Ectodermal cell (in vitro differentiated cells): ENCODE data around the gene SCLY. TPM values are rescaled to one million over a fixed set of nuclear protein-coding genes. Genes with fewer than 3 reads are reported as not detected.

ENCODE experiments used
- H3K27ac ChIP-seq: 2 replicates; pipeline ENCODE4 v1.7.0; 2013; ENCODE audit warnings: mild to moderate bottlenecking, low read depth, low read length; ENCODE audit not compliant: insufficient read depth, poor library complexity, severe bottlenecking
- H3K27me3 ChIP-seq: 2 replicates; pipeline ENCODE4 v1.7.0; 2013; ENCODE audit warnings: mild to moderate bottlenecking, low read length; ENCODE audit not compliant: insufficient read depth, control insufficient read depth, poor library complexity, severe bottlenecking
- H3K36me3 ChIP-seq: one replicate; pipeline ENCODE4 v1.7.0; 2013; ENCODE audit warnings: low read length; ENCODE audit not compliant: control insufficient read depth, insufficient read depth
- H3K4me1 ChIP-seq: one replicate; pipeline ENCODE4 v1.7.0; 2013; ENCODE audit warnings: low read length; ENCODE audit not compliant: control insufficient read depth, insufficient read depth
- H3K4me3 ChIP-seq: 2 replicates; pipeline ENCODE4 v1.7.0; 2013; ENCODE audit warnings: low read depth, low read length, control low read depth; ENCODE audit not compliant: insufficient read depth
- H3K9me3 ChIP-seq: 2 replicates; pipeline ENCODE4 v1.7.0; 2013; ENCODE audit warnings: mild to moderate bottlenecking, low read length, moderate library complexity; ENCODE audit not compliant: control insufficient read depth
- WGBS, 2 experiments: methylation state at CpG; one replicate each; pipeline ENCODE4 v1.1.7; 2013; ENCODE audit warnings: missing lambda C conversion rate in 2 of 2; 5-methylcytosine and 5-hydroxymethylcytosine counted together
- polyA plus RNA-seq, 4 experiments: library from polyadenylated mRNA; stranded (reverse); fragments of 50-300 nt; gene quantifications; one replicate each; pipeline ENCODE4 v1.2.3, GENCODE V29; 2013

Gene SCLY
- polyA plus RNA-seq (2013, experiment 1 of 4): 46.8 TPM
- 38.0 TPM for polyA plus RNA-seq (2013, experiment 2 of 4)
- 26.6 TPM for polyA plus RNA-seq (2013, experiment 3 of 4)
- polyA plus RNA-seq (2013, experiment 4 of 4): 28.3 TPM

- Histone ChIP-seq H3K27me3 (no peaks in the 10 kb centered on the region), H3K27ac (peak within 1 kb of the TSS; percentile 71), H3K9me3 (no peaks in the 10 kb centered on the region), H3K4me1 (peaks cover 11% of the 10 kb centered on the region), H3K36me3 (peaks cover 4% of the 10 kb centered on the region), H3K4me3 (peak within 1 kb of the TSS; percentile 95)
- WGBS, 2 experiments: 0% methylated on average over 98 of the region's 98 CpGs
Measured at GRCh38 chr2:238060542-238061314, at the start of gene SCLY. TSS of gene SCLY (plus strand) at chr2:238061001. CDS start at chr2:238061055, 54 bp downstream.

DNA sequence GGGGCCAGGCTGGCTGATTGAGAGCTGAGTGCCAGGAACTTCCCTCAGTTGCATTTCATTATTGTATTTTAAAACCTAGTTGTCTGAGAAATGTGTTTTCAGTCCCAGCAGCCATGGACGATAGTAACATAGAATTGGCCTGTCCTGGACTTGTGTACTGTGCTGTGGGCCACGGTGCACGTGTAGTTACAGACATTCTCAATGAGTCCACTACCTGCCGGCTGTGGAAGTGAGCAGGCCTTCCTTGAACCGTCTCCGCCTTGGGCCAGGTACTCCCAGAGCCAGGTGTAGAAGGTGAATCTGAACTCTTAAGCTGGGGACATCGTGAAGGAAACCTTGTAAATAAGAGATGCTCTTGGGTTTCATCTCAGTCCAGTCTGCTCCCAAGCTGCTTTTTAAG lies 47.0 kb upstream of the SCLY start:
- H3K27me3 ChIP-seq: no peaks in the 10 kb centered on the region
- H3K27ac ChIP-seq: no peak overlapping the region
- H3K36me3 ChIP-seq: no peaks in the 10 kb centered on the region
- peaks cover 5% of the 10 kb centered on the region for H3K4me1 ChIP-seq
- WGBS, 2 experiments: 93 to 96% methylated on average over 7 of the region's 7 CpGs
- H3K9me3 ChIP-seq: no peaks in the 10 kb centered on the region
- no peak overlapping the region for H3K4me3 ChIP-seq

DNA sequence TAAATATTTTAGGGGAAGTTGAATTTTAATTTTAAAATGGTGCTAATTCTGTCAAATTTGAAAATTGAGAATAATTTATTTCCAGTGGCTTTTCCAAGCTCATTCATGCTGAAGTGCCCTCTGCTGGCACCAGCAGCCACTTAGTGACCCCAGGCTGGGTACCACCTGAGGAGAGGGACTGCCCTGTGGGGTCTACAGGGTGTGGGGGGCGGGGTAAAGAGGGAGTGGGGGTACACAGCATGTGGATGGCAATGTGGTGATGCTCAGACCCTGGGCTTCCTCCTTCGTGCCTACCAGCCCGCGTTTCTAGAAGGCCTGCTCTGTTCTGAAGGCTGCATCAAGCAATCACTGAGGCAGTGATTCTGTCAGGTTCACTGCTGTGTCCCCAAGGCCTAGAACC lies 45.1 kb upstream of the SCLY start:
- Histone ChIP-seq H3K4me1 (no peaks in the 10 kb centered on the region), H3K36me3 (no peaks in the 10 kb centered on the region), H3K27ac (no peak overlapping the region), H3K9me3 (no peaks in the 10 kb centered on the region), H3K27me3 (no peaks in the 10 kb centered on the region), H3K4me3 (no peak overlapping the region)
- 69 to 70% methylated on average over 4 of the region's 4 CpGs for WGBS, 2 experiments

- no peaks in the 10 kb centered on the region for H3K9me3 ChIP-seq
- H3K36me3 ChIP-seq: no peaks in the 10 kb centered on the region
- no peak overlapping the region for H3K27ac ChIP-seq
- H3K4me3 ChIP-seq: no peak overlapping the region
- no peaks in the 10 kb centered on the region for H3K4me1 ChIP-seq
- 93 to 97% methylated on average over 7 to 8 of the region's 8 CpGs for WGBS, 2 experiments
- no peaks in the 10 kb centered on the region for H3K27me3 ChIP-seq
Measured at GRCh38 chr2:238016526-238016925, 44.3 kb upstream of the SCLY start.

DNA sequence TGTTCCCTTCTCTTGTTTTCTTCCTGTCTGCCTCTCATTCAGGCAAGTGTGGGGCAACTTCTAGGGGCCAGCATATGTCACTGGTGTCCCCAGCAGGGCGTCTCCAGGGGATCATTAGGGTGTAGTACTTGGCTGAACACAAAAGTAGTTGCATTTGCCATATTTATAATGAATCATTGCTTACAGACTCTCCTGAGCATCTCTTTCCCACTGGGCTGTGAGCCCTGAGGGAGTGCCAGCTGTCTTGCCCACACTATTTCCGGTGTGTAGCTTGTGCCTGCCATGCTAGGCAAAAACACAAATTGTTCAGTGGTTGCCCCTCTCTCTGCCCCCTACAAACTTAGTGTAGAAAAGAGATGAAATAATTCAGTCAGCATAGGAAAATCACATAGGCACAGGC lies 40.8 kb upstream of the SCLY start:
- H3K27ac ChIP-seq: no peak overlapping the region
- H3K36me3 ChIP-seq: no peaks in the 10 kb centered on the region
- H3K4me1 ChIP-seq: no peaks in the 10 kb centered on the region
- no peak overlapping the region for H3K4me3 ChIP-seq
- WGBS, 2 experiments: 95 to 98% methylated on average over 2 of the region's 2 CpGs
- no peaks in the 10 kb centered on the region for H3K27me3 ChIP-seq
- no peaks in the 10 kb centered on the region for H3K9me3 ChIP-seq

DNA sequence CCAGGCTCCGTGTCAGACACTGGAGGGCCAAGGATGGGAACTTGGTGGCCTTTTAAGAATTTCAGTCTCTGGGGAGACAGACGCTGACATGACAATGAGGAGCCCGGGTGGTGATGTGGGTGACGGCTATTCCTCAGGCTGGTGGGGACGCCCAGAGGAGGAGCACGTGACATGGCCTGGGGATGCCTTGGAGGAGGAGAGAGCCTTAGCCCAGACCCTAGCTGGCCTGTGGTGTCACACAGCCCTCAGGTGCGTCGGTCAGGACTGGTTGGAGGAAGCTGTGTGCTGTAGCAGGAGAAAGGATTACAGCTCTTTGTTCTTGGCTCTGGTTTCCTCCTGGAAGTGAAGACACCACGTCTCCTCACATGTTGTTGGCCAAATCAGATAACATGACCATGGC lies 40.0 kb upstream of the SCLY start:
- Histone ChIP-seq H3K4me1 (no peaks in the 10 kb centered on the region), H3K27ac (no peak overlapping the region), H3K9me3 (no peaks in the 10 kb centered on the region), H3K36me3 (no peaks in the 10 kb centered on the region), H3K27me3 (no peaks in the 10 kb centered on the region), H3K4me3 (no peak overlapping the region)
- 94 to 95% methylated on average over 9 of the region's 9 CpGs for WGBS, 2 experiments

- 96 to 98% methylated on average over 4 of the region's 4 CpGs for WGBS, 2 experiments
- Histone ChIP-seq H3K27me3 (no peaks in the 10 kb centered on the region), H3K9me3 (no peaks in the 10 kb centered on the region), H3K4me1 (no peaks in the 10 kb centered on the region), H3K36me3 (no peaks in the 10 kb centered on the region), H3K4me3 (no peak overlapping the region), H3K27ac (no peak overlapping the region)
Measured at GRCh38 chr2:238021327-238021726, 39.5 kb upstream of the SCLY start.

GRCh38 chr2:238022594-238023157 lies 38.1 kb upstream of the SCLY start:
- Histone ChIP-seq H3K36me3 (no peaks in the 10 kb centered on the region), H3K27me3 (no peaks in the 10 kb centered on the region)
- WGBS, 2 experiments: 93 to 95% methylated on average over 5 of the region's 5 CpGs

DNA sequence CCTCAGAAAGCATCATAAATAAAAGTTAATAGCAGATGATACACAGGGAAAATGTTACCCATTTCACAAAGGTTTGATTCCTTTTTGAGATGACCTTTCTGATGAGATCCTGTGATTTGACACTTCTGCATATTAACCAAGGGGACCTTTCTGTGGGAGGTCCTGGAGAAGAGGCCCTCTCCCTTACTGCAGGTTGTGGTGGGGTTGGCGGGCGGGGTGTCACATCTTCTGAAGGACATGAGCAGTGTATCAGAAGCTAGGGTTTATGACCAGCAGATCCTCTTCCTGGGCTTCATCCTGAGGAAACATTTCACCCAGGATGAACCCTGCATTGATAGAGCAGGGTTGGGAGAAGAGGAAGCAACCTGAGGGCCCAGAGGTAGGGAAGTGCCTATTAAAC lies 37.2 kb upstream of the SCLY start:
- Histone ChIP-seq H3K36me3 (no peaks in the 10 kb centered on the region), H3K9me3 (no peaks in the 10 kb centered on the region), H3K4me1 (no peaks in the 10 kb centered on the region), H3K27me3 (no peaks in the 10 kb centered on the region), H3K27ac (no peak overlapping the region), H3K4me3 (no peak overlapping the region)
- 94 to 98% methylated on average over 2 of the region's 2 CpGs for WGBS, 2 experiments

More at GRCh38 chr2:238022594-238023157, 38.1 kb upstream of the SCLY start:
- no peaks in the 10 kb centered on the region for H3K9me3 ChIP-seq
- H3K4me1 ChIP-seq: no peaks in the 10 kb centered on the region
- no peak overlapping the region for H3K27ac ChIP-seq
- no peak overlapping the region for H3K4me3 ChIP-seq

- Histone ChIP-seq H3K27me3 (no peaks in the 10 kb centered on the region), H3K4me1 (no peaks in the 10 kb centered on the region), H3K4me3 (no peak overlapping the region), H3K27ac (no peak overlapping the region), H3K36me3 (no peaks in the 10 kb centered on the region), H3K9me3 (no peaks in the 10 kb centered on the region)
- 94 to 95% methylated on average over 8 of the region's 8 CpGs for WGBS, 2 experiments
Measured at GRCh38 chr2:238024986-238025385, 35.8 kb upstream of the SCLY start.
